OCI-LY7 (cell line): Measurements from ENCODE around the gene RGS19.

Experiments used
- CTCF ChIP-seq: fragments of 200-600 bp; sonication (generic); conservative IDR thresholded peaks from 2 replicates; pipeline ENCODE4 v1.5.1; 2014; ENCODE audit warnings: mild to moderate bottlenecking, antibody characterized with exemption, low read length, moderate library complexity, mixed read lengths
- EZH2phosphoT487 ChIP-seq: fragments of 200-600 bp; sonication (generic); IDR thresholded peaks from 2 replicates; pipeline ENCODE4 v1.6.1; 2018; ENCODE audit warnings: low read depth, borderline replicate concordance, mild to moderate bottlenecking, mixed run types, antibody characterized with exemption, low read length, moderate library complexity, mixed read lengths

- TF ChIP-seq CTCF (no peak), EZH2phosphoT487 (no peak)
Measured at GRCh38 chr20:64104667-64105451, 25.5 kb upstream of the RGS19 start.
